ENCODE measurements around the gene E2F4.

DNA sequence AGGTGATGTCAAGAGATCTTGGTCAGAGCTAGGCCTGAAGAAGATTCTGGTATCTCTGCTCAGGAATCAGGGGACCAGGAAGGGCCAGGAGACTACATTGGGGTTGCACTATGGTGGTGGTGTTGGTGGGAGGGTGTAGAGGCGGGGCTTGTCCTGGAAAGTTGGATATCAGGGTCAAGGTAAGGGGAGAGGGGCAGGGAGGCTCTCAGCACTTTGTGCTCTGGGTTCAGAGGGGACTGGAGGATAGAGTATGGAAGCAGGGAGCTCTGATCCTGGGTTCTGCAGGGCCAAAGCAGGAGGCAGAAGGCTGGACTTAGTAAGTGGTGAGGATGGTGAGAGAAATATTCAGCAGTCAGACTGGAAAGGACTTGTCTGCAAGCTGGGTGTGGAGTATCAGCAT lies 18.6 kb upstream of the E2F4 start:
- TF ChIP-seq, protein P1, sequence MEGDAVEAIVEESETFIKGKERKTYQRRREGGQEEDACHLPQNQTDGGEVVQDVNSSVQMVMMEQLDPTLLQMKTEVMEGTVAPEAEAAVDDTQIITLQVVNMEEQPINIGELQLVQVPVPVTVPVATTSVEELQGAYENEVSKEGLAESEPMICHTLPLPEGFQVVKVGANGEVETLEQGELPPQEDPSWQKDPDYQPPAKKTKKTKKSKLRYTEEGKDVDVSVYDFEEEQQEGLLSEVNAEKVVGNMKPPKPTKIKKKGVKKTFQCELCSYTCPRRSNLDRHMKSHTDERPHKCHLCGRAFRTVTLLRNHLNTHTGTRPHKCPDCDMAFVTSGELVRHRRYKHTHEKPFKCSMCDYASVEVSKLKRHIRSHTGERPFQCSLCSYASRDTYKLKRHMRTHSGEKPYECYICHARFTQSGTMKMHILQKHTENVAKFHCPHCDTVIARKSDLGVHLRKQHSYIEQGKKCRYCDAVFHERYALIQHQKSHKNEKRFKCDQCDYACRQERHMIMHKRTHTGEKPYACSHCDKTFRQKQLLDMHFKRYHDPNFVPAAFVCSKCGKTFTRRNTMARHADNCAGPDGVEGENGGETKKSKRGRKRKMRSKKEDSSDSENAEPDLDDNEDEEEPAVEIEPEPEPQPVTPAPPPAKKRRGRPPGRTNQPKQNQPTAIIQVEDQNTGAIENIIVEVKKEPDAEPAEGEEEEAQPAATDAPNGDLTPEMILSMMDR (IDR thresholded peaks at IDR 0.05; ENCODE audit: insufficient read depth, low read length, poor library complexity, severe bottlenecking) = no peak
- no peak for TF ChIP-seq EZH2phosphoT487 (conservative IDR thresholded peaks at IDR 0.05; ENCODE audit: low read length)

All from SU-DHL-6 (cell line).